Stimulated activated CD8-positive, alpha-beta memory T cell treated with anti-CD3 and anti-CD28 coated beads, Interleukin-15, amount 100 ng/mL, for 24 hours (primary cell): ENCODE measurements around the gene DUSP6.
"Not testable (repeated sequence)": the region's sequence is repeated elsewhere in the genome, so short reads cannot be mapped to it uniquely, and the experiment has no call there.

ENCODE experiments used
- DNase-seq: peaks from one replicate; pipeline ENCODE4 v3.0.0-alpha.2; 2020; ENCODE audit warnings: low read depth

The DUSP6 gene

GRCh38 chr12:89351489-89352241 is 636 bp downstream of the DUSP6 start:
- peak; percentile 17 for DNase-seq

- DNase-seq: no peak
Measured at GRCh38 chr12:89350630-89351488, 1.4 kb downstream of the DUSP6 start.

GRCh38 chr12:89350260-89350629 is 2.1 kb downstream of the DUSP6 start:
- no peak for DNase-seq

- no peak for DNase-seq
Measured at GRCh38 chr12:89349814-89350213, 2.5 kb downstream of the DUSP6 start.

GRCh38 chr12:89348894-89349699 is 3.2 kb downstream of the DUSP6 start:
- no peak for DNase-seq

GRCh38 chr12:89347325-89347829 is 4.9 kb downstream of the DUSP6 start:
- DNase-seq: no peak

- no peak for DNase-seq
Measured at GRCh38 chr12:89346741-89347324, 5.5 kb downstream of the DUSP6 start.

- no peak for DNase-seq
Measured at GRCh38 chr12:89345830-89346740, 6.2 kb downstream of the DUSP6 start.

- DNase-seq: no peak
Measured at GRCh38 chr12:89345376-89345775, 6.9 kb downstream of the DUSP6 start.

- DNase-seq: no peak
Measured at GRCh38 chr12:89344862-89345202, 7.5 kb downstream of the DUSP6 start.

GRCh38 chr12:89344043-89344861 is 8.0 kb downstream of the DUSP6 start:
- DNase-seq: no peak

GRCh38 chr12:89343127-89343526 is 9.2 kb downstream of the DUSP6 start:
- no peak for DNase-seq

GRCh38 chr12:89340861-89341260 is 11.4 kb downstream of the DUSP6 start:
- no peak for DNase-seq

GRCh38 chr12:89339526-89339925 is 12.8 kb downstream of the DUSP6 start:
- DNase-seq: no peak

GRCh38 chr12:89337136-89337535 is 15.2 kb downstream of the DUSP6 start:
- DNase-seq: not testable (repeated sequence)

GRCh38 chr12:89335452-89336244 is 16.7 kb downstream of the DUSP6 start:
- no peak for DNase-seq

- DNase-seq: no peak
Measured at GRCh38 chr12:89334548-89335169, 17.6 kb downstream of the DUSP6 start.

GRCh38 chr12:89333564-89334252 is 18.6 kb downstream of the DUSP6 start:
- DNase-seq: no peak
